Neural progenitor cell (in vitro differentiated cells): Measurements from ENCODE around the gene EHD4. TPM values are rescaled to one million over a fixed set of nuclear protein-coding genes. Genes with fewer than 3 reads are reported as not detected.

Source experiments
- DNase-seq: peaks from one replicate; pipeline ENCODE4 v3.0.0-alpha.2; 2016; ENCODE audit warnings: low spot score
- H2AFZ ChIP-seq: fragments of 200-600 bp; sonication (generic); replicated peaks from 2 replicates; pipeline ENCODE4 v1.6.1; 2016; ENCODE audit warnings: antibody characterized with exemption
- H3F3A ChIP-seq: fragments of 200-600 bp; sonication (generic); 2 replicates; pipeline ENCODE4 v1.6.1; 2016; ENCODE audit warnings: antibody characterized with exemption, low read depth
- H3K27ac ChIP-seq: fragments of 200-600 bp; sonication (generic); 2 replicates; pipeline ENCODE4 v1.5.1; 2016; ENCODE audit warnings: mild to moderate bottlenecking
- H3K27me3 ChIP-seq: fragments of 200-600 bp; sonication (generic); 2 replicates; pipeline ENCODE4 v1.6.1; 2016; ENCODE audit warnings: mild to moderate bottlenecking, moderate library complexity
- H3K36me3 ChIP-seq: fragments of 200-600 bp; sonication (generic); 2 replicates; pipeline ENCODE4 v1.5.1; 2016
- H3K4me1 ChIP-seq: fragments of 200-600 bp; sonication (generic); 2 replicates; pipeline ENCODE4 v1.6.1; 2016; ENCODE audit warnings: mixed run types
- H3K4me2 ChIP-seq: fragments of 200-600 bp; sonication (generic); 2 replicates; pipeline ENCODE4 v1.6.1; 2016
- H3K4me3 ChIP-seq: fragments of 200-600 bp; sonication (generic); 2 replicates; pipeline ENCODE4 v1.5.1; 2016
- H3K79me2 ChIP-seq: fragments of 200-600 bp; sonication (generic); 2 replicates; pipeline ENCODE4 v1.6.1; 2016; ENCODE audit warnings: low read depth
- H3K9ac ChIP-seq: fragments of 200-600 bp; sonication (generic); 2 replicates; pipeline ENCODE4 v1.6.1; 2016
- H3K9me3 ChIP-seq: fragments of 200-600 bp; sonication (generic); 2 replicates; pipeline ENCODE4 v1.5.1; 2016; ENCODE audit warnings: low read depth
- H4K20me1 ChIP-seq: fragments of 200-600 bp; sonication (generic); 2 replicates; pipeline ENCODE4 v1.6.1; 2016; ENCODE audit warnings: low read depth
- H3K27ac Mint-ChIP-seq: 3 replicates; pipeline ENCODE4 v1.8.0; 2021; ENCODE audit warnings: mixed read lengths
- H3K27me3 Mint-ChIP-seq: 2 replicates; pipeline ENCODE4 v1.8.0; 2022; ENCODE audit warnings: low read depth, mild to moderate bottlenecking, inconsistent platforms, moderate library complexity, mixed read lengths; ENCODE audit not compliant: insufficient read depth
- H3K36me3 Mint-ChIP-seq: 3 replicates; pipeline ENCODE4 v1.8.0; 2021; ENCODE audit warnings: mixed read lengths
- H3K4me1 Mint-ChIP-seq: 3 replicates; pipeline ENCODE4 v1.8.0; 2021; ENCODE audit warnings: mixed read lengths
- H3K4me3 Mint-ChIP-seq: 3 replicates; pipeline ENCODE4 v1.8.0; 2021; ENCODE audit warnings: mild to moderate bottlenecking, moderate library complexity, mixed read lengths
- H3K9me3 Mint-ChIP-seq: 3 replicates; pipeline ENCODE4 v1.8.0; 2020; ENCODE audit warnings: mixed read lengths
- EZH2 ChIP-seq: fragments of 200-600 bp; sonication (generic); IDR thresholded peaks from 2 replicates; pipeline ENCODE4 v1.6.1; 2017; ENCODE audit warnings: antibody characterized with exemption, mild to moderate bottlenecking, moderate library complexity
- EZH2phosphoT487 ChIP-seq: fragments of 200-600 bp; sonication (generic); IDR thresholded peaks from 2 replicates; pipeline ENCODE4 v1.6.1; 2017; ENCODE audit warnings: antibody characterized with exemption
- total RNA-seq: library from RNA; depleted of rRNA; stranded (reverse); fragments of >200 nt; gene quantifications from 2 replicates; pipeline ENCODE4 v1.2.3, GENCODE V29; 2015; ENCODE audit warnings: low replicate concordance
- TF ChIP-seq, protein P1 (sequence below): fragments of 200-600 bp; sonication (generic); IDR thresholded peaks from 2 replicates; pipeline ENCODE4 v1.5.1; 2017; ENCODE audit warnings: antibody characterized with exemption, mild to moderate bottlenecking

Gene EHD4
- total RNA-seq, 1 donor from 2014 or later = 6.9 TPM

DNA sequence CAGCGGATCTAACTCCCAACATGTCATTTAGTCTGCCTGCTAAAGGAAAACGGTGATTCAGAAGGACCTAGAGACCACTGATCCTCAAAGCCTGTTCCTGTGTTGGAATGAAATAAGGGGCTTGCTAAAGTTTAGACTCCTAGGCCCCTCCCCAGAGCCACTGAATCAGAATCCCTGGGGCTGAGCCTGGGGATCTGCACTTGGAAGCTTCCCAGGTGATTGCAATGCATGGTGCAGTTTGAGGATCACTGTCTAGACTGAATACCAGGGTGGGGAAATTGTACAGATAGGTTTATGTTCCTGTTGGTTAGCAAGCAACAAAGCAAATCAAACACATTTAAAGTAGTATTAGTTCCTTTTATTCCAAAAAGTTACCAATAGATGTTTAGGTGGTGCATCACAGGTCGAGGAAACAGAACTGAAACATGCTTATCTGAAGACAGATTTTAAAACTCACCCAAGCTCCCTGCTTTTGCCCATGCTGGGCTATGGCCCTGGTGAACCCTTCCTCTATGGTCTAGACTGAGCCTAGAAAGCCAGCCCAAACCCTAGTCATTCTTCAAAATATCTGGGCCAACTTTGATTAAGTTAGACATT, 48.9 kb downstream of the EHD4 start:
- Histone ChIP-seq H3K4me1 (peaks cover under 1% of the 10 kb centered on the region), H4K20me1 (no peaks in the 10 kb centered on the region)

DNA sequence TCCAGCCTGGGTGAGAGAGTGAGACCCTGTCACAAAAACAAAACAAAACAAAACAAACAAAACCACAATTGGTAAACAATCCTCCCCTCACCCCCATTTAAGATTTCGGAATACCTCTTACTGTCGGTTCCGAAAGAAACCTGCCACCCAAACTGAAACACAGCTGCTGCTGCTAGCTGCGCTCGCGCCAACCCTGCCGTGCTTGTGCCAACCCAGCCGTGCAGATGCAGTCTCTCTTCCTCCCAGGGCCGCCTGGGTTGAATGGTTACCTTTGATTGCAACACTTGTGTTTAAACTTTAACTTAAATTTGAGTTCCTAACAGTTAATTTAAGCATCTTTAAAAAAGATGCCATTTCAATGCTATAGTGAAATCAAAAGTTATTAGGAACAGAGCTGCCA, 50.0 kb downstream of the EHD4 start:
- peaks cover 29% of the 10 kb centered on the region for H3K4me1 Mint-ChIP-seq
- no peaks in the 10 kb centered on the region for H3K9me3 Mint-ChIP-seq
- H3K4me2 ChIP-seq = no peak overlapping the region
- no peak overlapping the region for H3K27ac Mint-ChIP-seq
- H3K4me3 ChIP-seq = no peak overlapping the region
- no peaks in the 10 kb centered on the region for H3F3A ChIP-seq
- no peaks in the 10 kb centered on the region for H3K4me1 ChIP-seq
- no peak overlapping the region for H2AFZ ChIP-seq
- TF ChIP-seq, protein P1, sequence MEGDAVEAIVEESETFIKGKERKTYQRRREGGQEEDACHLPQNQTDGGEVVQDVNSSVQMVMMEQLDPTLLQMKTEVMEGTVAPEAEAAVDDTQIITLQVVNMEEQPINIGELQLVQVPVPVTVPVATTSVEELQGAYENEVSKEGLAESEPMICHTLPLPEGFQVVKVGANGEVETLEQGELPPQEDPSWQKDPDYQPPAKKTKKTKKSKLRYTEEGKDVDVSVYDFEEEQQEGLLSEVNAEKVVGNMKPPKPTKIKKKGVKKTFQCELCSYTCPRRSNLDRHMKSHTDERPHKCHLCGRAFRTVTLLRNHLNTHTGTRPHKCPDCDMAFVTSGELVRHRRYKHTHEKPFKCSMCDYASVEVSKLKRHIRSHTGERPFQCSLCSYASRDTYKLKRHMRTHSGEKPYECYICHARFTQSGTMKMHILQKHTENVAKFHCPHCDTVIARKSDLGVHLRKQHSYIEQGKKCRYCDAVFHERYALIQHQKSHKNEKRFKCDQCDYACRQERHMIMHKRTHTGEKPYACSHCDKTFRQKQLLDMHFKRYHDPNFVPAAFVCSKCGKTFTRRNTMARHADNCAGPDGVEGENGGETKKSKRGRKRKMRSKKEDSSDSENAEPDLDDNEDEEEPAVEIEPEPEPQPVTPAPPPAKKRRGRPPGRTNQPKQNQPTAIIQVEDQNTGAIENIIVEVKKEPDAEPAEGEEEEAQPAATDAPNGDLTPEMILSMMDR = no peak
- TF ChIP-seq EZH2phosphoT487 = no peak
- no peak for TF ChIP-seq EZH2
- no peaks in the 10 kb centered on the region for H4K20me1 ChIP-seq
- no peak for DNase-seq
- no peaks in the 10 kb centered on the region for H3K79me2 ChIP-seq
- no peak overlapping the region for H3K27ac ChIP-seq
- peaks cover 2% of the 10 kb centered on the region for H3K36me3 Mint-ChIP-seq
- H3K27me3 Mint-ChIP-seq = peaks cover 2% of the 10 kb centered on the region
- H3K36me3 ChIP-seq = no peaks in the 10 kb centered on the region
- peak overlapping the region; percentile 23 for H3K4me3 Mint-ChIP-seq
- H3K27me3 ChIP-seq = no peaks in the 10 kb centered on the region
- no peaks in the 10 kb centered on the region for H3K9me3 ChIP-seq
- no peak overlapping the region for H3K9ac ChIP-seq

More for the DNA sequence above, 48.9 kb downstream of the EHD4 start:
- H3K36me3 ChIP-seq = no peaks in the 10 kb centered on the region
- no peaks in the 10 kb centered on the region for H3K9me3 ChIP-seq
- no peak for TF ChIP-seq EZH2phosphoT487
- TF ChIP-seq, protein P1 = no peak
- no peak for TF ChIP-seq EZH2
- no peaks in the 10 kb centered on the region for H3K27me3 ChIP-seq
- Mint-ChIP-seq H3K27ac (no peak overlapping the region), H3K4me1 (peaks cover 29% of the 10 kb centered on the region), H3K36me3 (peaks cover 2% of the 10 kb centered on the region), H3K9me3 (no peaks in the 10 kb centered on the region), H3K27me3 (peaks cover 5% of the 10 kb centered on the region), H3K4me3 (no peak overlapping the region)
- no peaks in the 10 kb centered on the region for H3F3A ChIP-seq
- H3K27ac ChIP-seq = no peak overlapping the region
- no peak for DNase-seq
- H3K4me3 ChIP-seq = no peak overlapping the region
- no peak overlapping the region for H2AFZ ChIP-seq
- no peaks in the 10 kb centered on the region for H3K79me2 ChIP-seq
- H3K9ac ChIP-seq = no peak overlapping the region
- H3K4me2 ChIP-seq = no peak overlapping the region

DNA sequence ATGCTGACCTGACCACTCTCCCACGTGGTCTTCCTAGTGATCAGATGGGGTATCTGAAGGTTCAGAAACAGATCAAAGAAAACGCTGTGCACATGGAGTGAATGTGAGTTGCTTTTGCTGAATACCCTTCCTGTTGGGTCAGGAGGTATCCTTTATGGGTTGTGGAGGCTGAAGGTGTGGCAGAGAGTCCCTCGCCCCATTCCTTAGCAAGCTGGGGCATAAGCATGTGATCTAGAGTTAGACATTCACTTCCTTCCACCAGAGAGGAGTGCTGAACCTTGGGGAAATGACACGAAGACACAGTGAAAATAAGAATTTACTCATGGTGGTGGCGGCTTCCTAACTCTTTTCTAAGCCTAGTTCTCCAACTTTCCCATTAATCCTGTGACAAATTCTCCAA, 50.7 kb downstream of the EHD4 start:
- no peaks in the 10 kb centered on the region for H3K36me3 ChIP-seq
- Mint-ChIP-seq H3K4me3 (no peak overlapping the region), H3K27ac (peak overlapping the region; percentile 72), H3K27me3 (peaks cover 2% of the 10 kb centered on the region), H3K36me3 (peaks cover 2% of the 10 kb centered on the region), H3K9me3 (no peaks in the 10 kb centered on the region), H3K4me1 (peaks cover 29% of the 10 kb centered on the region)
- no peaks in the 10 kb centered on the region for H4K20me1 ChIP-seq
- H3K9ac ChIP-seq = no peak overlapping the region
- no peak overlapping the region for H3K4me2 ChIP-seq
- no peak overlapping the region for H3K27ac ChIP-seq
- H3K9me3 ChIP-seq = no peaks in the 10 kb centered on the region
- no peaks in the 10 kb centered on the region for H3K79me2 ChIP-seq
- H3K27me3 ChIP-seq = no peaks in the 10 kb centered on the region
- H3K4me1 ChIP-seq = no peaks in the 10 kb centered on the region
- no peaks in the 10 kb centered on the region for H3F3A ChIP-seq
- no peak for DNase-seq
- H2AFZ ChIP-seq = no peak overlapping the region
- TF ChIP-seq, protein P1 = no peak
- TF ChIP-seq EZH2 (no peak), EZH2phosphoT487 (no peak)
- H3K4me3 ChIP-seq = no peak overlapping the region
